A204.1 (cell line): Measurements from ENCODE around the gene MOB3A.
"Not testable (repeated sequence)": the region's sequence is repeated elsewhere in the genome, so short reads cannot be mapped to it uniquely, and the experiment has no call there.

Source experiments
- FAIRE-seq: peaks from 2 replicates; lab custom pipeline; 2012; peaks lifted over from hg19 to GRCh38; lab: Jason Lieb, UNC

MOB3A gene

DNA sequence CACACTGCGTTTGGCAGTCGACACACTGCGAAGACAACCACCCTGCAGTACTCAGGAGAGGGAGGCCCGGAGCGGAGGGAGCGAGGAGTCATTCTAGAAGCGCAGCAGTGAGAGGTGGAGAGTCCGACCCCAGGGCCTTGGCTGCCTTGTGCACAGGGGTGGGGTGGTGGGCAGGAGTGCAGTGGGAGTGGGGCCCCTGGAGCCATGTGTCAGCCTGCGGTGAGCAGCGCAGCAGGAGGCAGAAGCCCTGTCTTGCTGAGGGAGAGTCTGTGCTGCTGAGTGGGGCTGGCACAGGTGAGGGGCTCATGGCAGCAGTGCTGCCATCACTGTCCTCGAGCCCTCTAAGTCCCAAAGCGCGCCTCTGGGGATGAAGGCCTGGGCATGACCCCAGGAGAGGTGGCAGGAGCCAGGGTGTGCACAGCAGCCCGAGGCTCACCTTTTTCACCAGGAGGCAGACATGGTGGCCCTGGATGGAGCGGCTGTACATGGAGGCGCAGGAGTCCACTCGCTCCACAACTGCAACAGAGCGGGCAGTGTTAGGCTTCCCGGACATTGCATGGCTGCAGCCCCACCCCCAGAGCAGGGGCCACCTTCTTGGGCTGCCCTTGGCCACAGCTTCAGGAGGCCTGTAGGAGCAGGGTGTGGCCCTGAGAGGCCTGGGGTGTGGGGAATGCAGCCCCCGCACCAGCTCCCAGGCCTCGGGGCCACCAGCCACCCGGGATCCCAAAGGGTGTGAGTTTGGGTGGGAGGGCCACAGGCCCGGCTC, 12.3 kb upstream of the MOB3A start:
- no peak for FAIRE-seq

DNA sequence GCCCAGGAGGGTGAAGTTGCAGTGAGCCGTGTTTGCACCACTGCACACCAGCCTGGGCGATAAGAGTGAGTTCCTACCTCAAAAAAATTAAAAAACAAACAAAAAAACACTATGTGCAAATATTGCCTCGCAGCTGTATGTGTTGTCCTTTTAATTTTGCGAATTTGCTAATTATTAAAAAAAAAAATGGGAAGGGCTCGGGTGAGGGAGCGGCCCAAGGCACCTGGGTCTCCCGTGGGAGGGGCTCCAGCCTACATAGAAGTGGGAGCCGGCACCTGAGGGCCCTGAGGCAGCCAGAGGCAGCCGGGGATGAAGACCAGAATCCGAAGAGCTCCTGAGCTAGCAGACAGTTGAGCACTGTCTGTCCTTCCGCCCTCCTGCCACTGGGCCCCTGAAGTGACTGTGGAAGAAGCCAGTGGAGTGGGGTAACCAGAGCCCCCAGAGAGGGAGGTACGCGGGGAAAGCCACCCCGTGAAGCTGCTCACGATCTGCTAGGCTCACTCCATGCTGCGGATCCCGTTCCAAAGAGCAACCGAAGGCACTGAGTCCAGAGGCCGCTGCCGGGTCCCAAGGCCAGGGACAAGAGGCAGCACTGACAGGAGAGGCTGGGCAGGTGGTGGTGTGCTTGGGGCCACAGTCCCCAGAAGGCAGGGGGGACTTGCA, 7.0 kb upstream of the MOB3A start:
- no peak for FAIRE-seq

- no peak for FAIRE-seq
Measured at GRCh38 chr19:2101417-2102335, 5.5 kb upstream of the MOB3A start.

DNA sequence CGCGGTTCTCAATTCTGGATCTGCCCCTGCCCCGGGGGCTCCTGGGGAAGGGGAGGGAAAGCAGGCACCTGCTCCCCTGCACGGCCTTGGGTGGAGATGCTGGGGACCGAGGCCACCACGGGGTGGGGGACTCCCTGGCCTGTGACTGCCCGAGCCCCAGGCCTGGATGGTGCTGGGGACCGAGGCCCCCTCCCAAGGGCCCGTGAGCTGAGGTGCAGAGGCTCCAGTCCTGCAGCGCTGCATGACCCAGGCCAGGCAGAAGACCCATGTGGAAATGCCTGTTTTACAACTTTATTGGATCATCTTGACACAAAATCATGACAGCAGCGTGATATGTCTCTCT, 4.6 kb upstream of the MOB3A start:
- no peak for FAIRE-seq

DNA sequence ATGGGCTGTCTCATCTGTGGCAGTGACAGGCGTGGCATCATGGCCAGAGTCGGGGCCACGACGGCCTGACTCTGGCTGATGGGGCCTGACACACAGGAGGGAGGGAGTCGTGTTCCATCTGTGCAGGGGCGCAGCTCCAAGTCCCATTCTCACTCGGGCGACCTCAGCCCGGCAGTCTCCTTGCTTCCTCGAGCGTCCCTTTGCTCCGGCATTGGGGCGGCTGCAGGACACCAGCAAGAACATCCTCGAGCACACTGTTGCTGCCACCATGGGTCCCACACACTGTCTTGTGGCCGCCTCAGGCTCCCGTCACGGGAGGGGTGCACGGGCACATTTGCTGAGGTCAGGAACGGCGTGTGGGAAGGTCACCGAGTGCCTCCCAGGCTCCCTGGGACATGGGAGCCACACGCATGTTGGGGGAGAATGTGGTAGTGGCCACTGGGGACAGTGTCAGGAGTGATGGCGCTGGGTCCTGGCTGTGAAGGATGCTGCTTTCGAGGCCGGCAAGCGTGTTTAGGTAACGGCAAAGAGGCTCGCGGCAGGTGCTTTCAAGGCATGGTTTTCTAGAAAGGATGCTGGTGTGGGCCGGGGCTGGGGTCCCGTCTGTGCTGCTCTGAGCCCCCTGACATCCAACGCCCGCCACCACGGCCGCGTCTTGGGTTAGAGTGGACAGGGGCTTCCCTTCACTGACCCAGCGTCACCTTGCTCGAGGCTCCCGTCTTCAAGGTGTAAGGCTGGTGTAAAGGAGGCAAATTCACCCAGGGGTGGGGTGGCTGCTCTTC, 4.0 kb upstream of the MOB3A start:
- no peak for FAIRE-seq

GRCh38 chr19:2099054-2099501, 3.0 kb upstream of the MOB3A start:
- FAIRE-seq, result no peak

DNA sequence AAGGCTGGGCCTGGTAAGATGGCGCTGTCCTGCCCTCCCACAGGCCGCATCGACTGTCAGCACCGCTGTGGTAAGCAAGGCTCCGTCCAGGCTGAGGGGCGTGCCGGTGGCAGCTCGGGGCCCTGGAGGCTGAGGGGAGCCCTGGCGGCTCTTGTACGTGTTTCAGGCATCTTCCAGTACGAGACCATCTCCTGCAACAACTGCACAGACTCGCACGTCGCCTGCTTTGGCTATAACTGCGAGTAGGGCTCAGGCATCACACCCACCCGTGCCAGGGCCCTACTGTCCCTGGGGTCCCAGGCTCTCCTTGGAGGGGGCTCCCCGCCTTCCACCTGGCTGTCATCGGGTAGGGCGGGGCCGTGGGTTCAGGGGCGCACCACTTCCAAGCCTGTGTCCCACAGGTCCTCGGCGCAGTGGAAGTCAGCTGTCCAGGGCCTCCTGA, 1.8 kb upstream of the MOB3A start:
- FAIRE-seq, result no peak

DNA sequence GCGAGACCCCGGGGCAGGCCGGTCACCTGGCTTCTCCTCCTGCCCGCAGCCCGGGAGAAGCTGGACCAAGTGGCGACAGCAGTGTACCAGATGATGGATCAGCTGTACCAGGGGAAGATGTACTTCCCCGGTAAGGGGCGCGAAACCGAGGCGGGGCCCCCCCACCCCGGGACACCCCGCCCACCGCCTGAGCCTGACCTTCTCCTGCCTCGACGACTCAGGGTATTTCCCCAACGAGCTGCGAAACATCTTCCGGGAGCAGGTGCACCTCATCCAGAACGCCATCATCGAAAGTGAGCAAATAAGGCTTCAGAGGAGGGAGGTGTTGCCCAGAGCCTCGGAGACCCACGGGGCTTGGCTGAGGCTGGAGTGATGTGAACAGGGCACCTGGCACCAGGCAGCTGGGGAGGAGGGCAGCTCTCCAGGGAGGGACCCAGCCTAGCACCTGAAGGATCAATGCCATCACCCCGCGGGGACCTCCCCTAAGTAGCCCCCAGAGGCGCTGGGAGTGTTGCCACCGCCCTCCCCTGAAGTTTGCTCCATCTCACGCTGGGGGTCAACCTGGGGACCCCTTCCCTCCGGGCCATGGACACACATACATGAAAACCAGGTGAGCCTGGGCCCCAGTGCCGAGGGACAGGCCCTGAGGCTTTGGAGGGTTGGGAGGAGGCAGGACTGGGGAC, 1.2 kb upstream of the MOB3A start:
- no peak for FAIRE-seq

DNA sequence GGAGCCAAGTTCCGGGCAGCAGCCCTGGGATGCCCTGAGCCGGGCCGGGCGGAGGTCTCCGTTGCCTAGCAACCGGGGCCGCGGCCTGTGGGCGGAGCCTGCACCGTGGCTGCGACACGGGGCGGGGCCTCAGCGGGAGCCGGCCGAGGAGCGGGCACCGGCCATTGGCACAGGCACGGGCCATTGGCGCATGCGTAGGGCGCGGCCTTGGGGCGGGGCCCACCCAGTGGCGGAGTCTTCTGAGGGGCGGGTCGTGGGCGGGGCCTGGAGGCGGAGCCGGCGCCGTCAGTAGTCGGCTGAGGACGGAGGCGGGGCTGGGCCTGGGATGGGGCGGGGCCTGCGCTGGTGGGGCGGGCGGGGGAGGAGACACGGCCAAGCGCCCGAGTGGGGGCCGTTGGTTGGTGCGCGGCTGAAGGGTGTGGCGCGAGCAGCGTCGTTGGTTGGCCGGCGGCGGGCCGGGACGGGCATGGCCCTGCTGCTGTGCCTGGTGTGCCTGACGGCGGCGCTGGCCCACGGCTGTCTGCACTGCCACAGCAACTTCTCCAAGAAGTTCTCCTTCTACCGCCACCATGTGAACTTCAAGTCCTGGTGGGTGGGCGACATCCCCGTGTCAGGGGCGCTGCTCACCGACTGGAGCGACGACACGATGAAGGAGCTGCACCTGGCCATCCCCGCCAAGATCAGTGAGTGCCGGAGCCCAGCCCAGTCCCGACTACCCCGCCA, 515 bp upstream of the MOB3A start, which contains the start of gene IZUMO4:
Gene IZUMO4, plus strand, starts transcription at position 436 of the 723 bp plus-strand sequence. Its CDS starts 31 bp downstream, at position 467.
- no peak for FAIRE-seq

GRCh38 chr19:2091926-2092525, 4.1 kb downstream of the MOB3A start:
- FAIRE-seq, result not testable (repeated sequence)

DNA sequence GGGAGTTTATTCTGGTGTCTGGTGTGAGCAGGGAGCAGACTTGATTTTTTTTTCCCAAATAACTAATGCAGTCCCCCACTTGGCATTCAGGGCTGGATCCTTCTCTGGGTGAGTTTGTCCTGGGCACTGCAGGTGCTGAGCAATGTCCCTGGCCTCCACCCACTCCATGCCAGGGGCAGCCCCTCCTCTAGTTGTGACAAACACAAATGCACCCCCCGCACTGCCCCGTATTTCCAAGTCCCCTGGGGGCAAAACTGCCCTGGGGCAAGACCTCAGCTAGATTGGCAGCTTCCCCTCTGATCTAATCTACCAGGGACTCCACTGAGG, 6.4 kb downstream of the MOB3A start:
- FAIRE-seq, result no peak

GRCh38 chr19:2089001-2089711, 7.0 kb downstream of the MOB3A start:
- FAIRE-seq, result no peak

- FAIRE-seq, result no peak
Measured at GRCh38 chr19:2087621-2088100, 8.5 kb downstream of the MOB3A start.

DNA sequence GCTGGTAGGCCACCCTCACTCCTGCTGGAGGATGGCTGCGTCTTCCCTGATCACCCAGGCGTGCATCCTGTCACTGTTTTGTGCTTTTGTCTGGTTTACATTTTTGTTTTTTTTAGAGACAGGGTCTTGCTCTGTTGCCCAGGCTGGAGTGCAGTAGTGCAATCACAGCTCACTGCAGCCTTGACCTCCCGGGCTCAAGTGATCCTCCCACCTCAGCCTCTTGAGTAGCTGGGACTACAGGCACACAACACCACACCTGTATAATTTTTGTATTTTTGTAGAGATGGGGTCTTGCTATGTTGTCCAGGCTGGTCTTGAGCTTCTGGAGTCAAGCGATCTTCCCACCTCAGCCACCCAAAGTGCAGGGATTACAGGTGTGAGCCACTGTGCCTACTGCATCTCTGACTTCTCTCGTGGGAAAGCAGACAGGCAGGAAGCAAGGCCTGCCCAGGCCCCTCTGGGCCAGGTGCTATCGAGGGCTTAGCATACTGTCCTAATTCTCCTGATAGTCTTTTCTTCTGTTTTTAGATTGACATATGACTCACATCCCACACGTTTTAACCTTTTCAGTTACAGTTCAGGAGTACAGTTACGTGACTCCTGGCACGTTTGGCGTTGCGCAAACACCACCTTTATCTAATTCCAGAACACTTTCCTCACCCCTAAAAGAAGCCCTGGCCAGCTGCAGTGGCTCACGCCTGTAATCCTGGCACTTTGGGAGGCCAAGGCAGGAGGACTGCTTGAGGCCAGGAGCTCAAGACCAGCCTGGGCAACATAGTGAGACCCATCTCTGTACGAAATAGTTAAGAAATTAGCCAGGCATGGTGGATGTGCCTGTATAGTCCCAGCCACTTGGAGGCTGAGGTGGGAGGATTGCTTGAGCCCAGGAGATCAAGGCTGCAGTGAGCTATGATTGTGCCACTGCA, 9.2 kb downstream of the MOB3A start:
- not testable (repeated sequence) for FAIRE-seq

DNA sequence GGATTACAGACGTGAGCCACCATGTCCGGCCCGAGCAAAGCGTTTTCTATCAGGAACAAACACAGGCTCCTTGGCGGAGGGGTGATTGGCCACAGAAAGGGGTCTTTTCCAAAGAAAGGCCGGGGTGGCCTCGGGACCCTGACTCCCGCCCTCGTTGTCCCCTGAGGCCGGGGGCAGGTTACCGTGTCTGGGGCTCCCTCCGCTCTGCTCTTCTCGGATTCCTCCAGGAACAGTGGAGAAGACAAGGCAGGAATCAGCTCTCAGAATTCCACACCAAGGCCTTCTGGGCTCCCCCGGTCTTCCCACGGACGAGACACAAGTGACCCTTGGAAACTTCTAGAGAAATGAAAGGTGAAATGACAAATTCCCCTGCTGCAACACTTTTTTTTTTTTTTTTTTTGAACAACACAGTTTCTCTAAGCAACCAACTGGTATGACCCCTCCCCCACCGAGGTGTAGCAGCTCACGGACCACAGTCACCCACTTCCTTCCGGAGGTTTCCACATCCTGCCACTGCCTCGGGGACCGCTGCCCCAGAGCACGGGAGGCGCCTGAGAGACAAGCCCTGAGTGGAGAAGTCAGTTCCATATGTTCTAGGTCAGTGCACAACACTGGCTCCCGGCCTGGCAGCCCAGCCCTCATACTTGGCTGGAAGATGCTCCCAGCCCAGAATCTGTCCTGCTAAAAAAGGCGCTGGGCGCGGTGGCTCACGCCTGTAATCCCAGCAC, 11.0 kb downstream of the MOB3A start:
- FAIRE-seq, result no peak

DNA sequence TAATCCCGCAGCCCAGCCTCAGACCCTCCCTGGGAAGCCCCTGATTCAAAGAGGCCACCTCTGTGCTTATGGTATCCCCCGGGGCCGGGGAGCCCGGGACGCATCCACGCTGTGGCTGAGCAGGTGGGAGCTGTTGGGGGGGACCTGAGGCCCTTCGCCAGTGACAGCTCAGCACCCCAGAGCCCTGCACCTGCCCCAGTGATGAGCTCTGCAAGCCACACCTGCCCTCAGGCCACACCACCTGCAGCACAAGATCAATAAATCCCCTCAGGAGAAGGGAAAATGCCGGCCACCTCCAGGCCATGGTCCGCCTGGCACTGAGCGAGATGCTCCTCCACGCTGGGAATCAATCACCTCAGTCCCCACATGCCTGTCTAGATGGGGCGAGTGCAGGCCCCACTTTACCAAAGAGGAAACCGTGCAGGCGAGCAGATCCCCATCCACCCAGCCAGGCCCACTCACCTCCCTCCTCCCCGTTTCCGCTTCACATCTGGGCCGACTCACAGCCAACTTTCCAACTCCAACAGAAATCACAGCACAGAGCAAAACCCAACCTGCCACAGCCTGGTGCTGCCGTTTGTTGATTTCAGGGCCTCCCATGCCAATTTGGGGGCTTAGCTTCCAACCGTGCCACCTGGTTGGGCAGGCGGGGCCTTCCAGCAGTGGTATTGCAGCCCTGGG, 12.8 kb downstream of the MOB3A start:
- no peak for FAIRE-seq
